Psoas muscle (tissue), 8 donors: Measurements from ENCODE around the gene MAP2K6. TPM values are rescaled to one million over a fixed set of nuclear protein-coding genes. Genes with fewer than 3 reads are reported as not detected.
A peak's percentile ranks its signal among the peaks of the same experiment; 100 is the strongest.

Experiments used
- ATAC-seq, 4 donors: fragments of 200-7000 bp; cut with Tn5 transposase; one replicate each; pipeline ENCODE4 v1.9.1; 2020; ENCODE audit warnings: moderate library complexity in 3 of 4, mild to moderate bottlenecking in 2 of 4
- DNase-seq, 2 donors: peaks; one replicate each; pipeline ENCODE4 v3.0.0-alpha.2; 2020
- H3K27ac ChIP-seq: fragments of 200-600 bp; one replicate; pipeline ENCODE4 v1.8.0; 2022
- H3K27me3 ChIP-seq, 3 donors: fragments of 200-600 bp in 1 of 3; one replicate each; pipeline versions ENCODE4 v1.6.1 to v1.8.0; 2013 to 2022; ENCODE audit warnings: low read length in 2 of 3, mild to moderate bottlenecking in 2 of 3, moderate library complexity in 1 of 3; ENCODE audit not compliant: insufficient read depth in 3 of 3
- H3K36me3 ChIP-seq, 2 donors: fragments of 200-600 bp in 1 of 2; one replicate each; pipeline versions ENCODE4 v1.6.1 to v1.8.0; 2013 to 2022; ENCODE audit warnings: low read depth in 1 of 2, mild to moderate bottlenecking in 1 of 2, moderate library complexity in 1 of 2; ENCODE audit not compliant: insufficient read depth in 1 of 2
- H3K4me1 ChIP-seq: fragments of 200-600 bp; one replicate; pipeline ENCODE4 v1.8.0; 2022
- H3K4me3 ChIP-seq: fragments of 200-600 bp; one replicate; pipeline ENCODE4 v1.8.0; 2022; ENCODE audit warnings: mild to moderate bottlenecking
- H3K9me3 ChIP-seq: fragments of 200-600 bp; one replicate; pipeline ENCODE4 v1.8.0; 2022
- WGBS, 3 donors: extraction: QIAGEN DNeasy Blood & Tissue Kit; methylation state at CpG; one replicate each; pipeline versions ENCODE4 v1.1.6 to v1.1.7; 2013; 5-methylcytosine and 5-hydroxymethylcytosine counted together
- intact Hi-C, 2 donors: fragments of 100-400 bp; cut with DNase I; formaldehyde crosslinking; loops; one replicate each; pipeline versions ENCODE4 v1.11.0 to v1.14.2; 2022
- polyA plus RNA-seq, 3 donors: library from polyadenylated mRNA; stranded (reverse); fragments of 200-250 nt; gene quantifications; one replicate each; pipeline ENCODE4 v1.2.3, GENCODE V29; 2013
- total RNA-seq, 4 donors: library from RNA; stranded (reverse); fragmentation: NEBNext Ultra II Directional in 2 of 4; extraction: Animal tissue kit (Norgen Biotek cat#: 25700) in 2 of 4; gene quantifications; one replicate each; pipeline versions ENCODE4 v1.2.1 to v1.2.4, GENCODE V29; 2021 to 2023
- TF ChIP-seq, protein P1 (sequence below): fragments of 200-600 bp; IDR thresholded peaks from one replicate; pipeline ENCODE4 v1.8.0; 2022; ENCODE audit warnings: antibody characterized with exemption
- donor health status: healthy with polysubstance abuse.
- donor health status: DM: no; HTN: no; CAD: no; lungs with moderate emphysema.
- donor health status: Bipolar disorder and iron deficiency.
- donor health status: healthy.
- donor health status: DM: yes; HTN: yes; CAD: no.
- donor health status: DM: no; HTN: no; CAD: no.
- donor health status: DM: no; HTN: no; CAD: no.
- donor health status: DM: yes; HTN: yes; CAD: no.

MAP2K6 gene
- total and polyA plus RNA-seq, 7 donors = 6.4 to 127 (median 50.0) TPM

DNA sequence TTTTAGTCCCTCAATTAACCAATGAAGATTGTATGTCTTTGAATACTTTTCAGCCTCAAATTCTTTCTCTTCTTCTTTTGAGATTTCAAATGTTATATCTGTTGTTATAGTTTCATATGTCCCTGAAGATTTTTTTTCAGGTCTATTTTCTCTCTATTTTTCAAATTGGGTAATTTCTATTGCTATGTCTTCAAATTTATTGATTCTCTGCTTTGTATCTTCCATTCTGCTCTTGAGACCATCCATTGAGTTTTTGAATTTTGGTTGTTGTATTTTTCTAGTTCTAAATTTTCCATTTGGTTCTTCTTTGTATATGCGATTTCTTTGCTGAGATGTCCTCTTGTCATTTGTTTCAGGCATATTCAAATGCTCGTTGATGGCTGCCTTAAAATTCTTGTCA, 26.7 kb downstream of the MAP2K6 start:
- H3K36me3 ChIP-seq = no peaks in the 10 kb centered on the region
- intact Hi-C loops = no loop called here
- no peaks in the 10 kb centered on the region for H3K9me3 ChIP-seq
- no peak for DNase-seq
- H3K4me3 ChIP-seq = no peak overlapping the region
- WGBS, 3 donors = 93 to 99% (median 96%) methylated on average over 2 of the region's 2 CpGs
- TF ChIP-seq, protein P1, sequence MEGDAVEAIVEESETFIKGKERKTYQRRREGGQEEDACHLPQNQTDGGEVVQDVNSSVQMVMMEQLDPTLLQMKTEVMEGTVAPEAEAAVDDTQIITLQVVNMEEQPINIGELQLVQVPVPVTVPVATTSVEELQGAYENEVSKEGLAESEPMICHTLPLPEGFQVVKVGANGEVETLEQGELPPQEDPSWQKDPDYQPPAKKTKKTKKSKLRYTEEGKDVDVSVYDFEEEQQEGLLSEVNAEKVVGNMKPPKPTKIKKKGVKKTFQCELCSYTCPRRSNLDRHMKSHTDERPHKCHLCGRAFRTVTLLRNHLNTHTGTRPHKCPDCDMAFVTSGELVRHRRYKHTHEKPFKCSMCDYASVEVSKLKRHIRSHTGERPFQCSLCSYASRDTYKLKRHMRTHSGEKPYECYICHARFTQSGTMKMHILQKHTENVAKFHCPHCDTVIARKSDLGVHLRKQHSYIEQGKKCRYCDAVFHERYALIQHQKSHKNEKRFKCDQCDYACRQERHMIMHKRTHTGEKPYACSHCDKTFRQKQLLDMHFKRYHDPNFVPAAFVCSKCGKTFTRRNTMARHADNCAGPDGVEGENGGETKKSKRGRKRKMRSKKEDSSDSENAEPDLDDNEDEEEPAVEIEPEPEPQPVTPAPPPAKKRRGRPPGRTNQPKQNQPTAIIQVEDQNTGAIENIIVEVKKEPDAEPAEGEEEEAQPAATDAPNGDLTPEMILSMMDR = no peak
- no peaks in the 10 kb centered on the region for H3K27me3 ChIP-seq
- H3K27ac ChIP-seq = no peak overlapping the region
- ATAC-seq = no peak
- H3K4me1 ChIP-seq = peaks cover 39% of the 10 kb centered on the region

DNA sequence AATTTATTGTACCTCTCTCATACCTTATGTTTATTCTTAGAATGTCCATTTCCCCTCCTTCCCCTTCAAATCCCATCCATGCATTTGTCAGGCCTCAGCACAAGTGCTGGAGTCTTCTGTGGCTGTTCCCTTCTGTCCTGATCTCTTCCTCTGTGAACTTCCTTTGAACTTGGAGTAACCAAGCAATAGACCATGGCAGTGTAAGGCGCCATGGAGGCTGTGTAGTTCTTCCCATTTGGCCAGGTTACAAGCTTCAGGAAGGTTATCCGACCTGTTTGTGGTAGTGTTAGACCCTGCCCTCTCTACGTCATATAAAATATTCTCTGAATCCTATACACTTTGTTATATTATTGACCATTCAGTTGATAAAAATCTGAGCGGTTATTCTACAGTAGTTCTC, 28.6 kb downstream of the MAP2K6 start:
- Histone ChIP-seq H3K4me1 (peaks cover 41% of the 10 kb centered on the region), H3K9me3 (no peaks in the 10 kb centered on the region), H3K27ac (peak overlapping the region; percentile 2), H3K4me3 (no peak overlapping the region), H3K27me3 (no peaks in the 10 kb centered on the region), H3K36me3 (no peaks in the 10 kb centered on the region)
- intact Hi-C loops = no loop called here
- no peak for DNase-seq
- no peak for ATAC-seq
- WGBS, 3 donors = 82 to 94% (median 93%) methylated on average over 4 of the region's 4 CpGs
- TF ChIP-seq, protein P1 = no peak

DNA sequence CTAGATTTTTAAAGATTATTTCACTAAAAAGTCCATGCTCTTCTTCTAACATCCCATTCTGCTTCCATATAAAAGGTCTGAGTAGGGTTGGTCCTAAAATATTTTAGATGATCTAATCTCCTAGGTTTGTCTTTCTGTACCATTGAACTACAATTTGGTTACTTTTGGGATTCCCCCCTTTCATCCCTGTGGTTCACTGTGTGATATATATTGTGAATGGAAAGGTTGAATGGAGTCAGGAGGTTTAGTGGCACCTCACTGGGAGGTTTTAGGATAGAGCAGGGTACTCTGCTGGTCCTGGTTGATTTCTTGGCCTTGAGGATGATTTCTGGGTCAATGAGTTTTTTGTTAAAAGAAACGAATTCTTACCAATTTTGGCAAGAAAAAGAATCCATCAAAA, 29.5 kb downstream of the MAP2K6 start:
- intact Hi-C loops = no loop called here
- Histone ChIP-seq H3K27me3 (no peaks in the 10 kb centered on the region), H3K27ac (no peak overlapping the region), H3K9me3 (no peaks in the 10 kb centered on the region), H3K4me1 (peaks cover 38% of the 10 kb centered on the region), H3K36me3 (no peaks in the 10 kb centered on the region), H3K4me3 (no peak overlapping the region)
- 25 to 54% (median 35%) methylated on average over 1 of the region's 1 CpG for WGBS, 3 donors
- ATAC-seq (no peak), DNase-seq (no peak)
- TF ChIP-seq, protein P1 = no peak

DNA sequence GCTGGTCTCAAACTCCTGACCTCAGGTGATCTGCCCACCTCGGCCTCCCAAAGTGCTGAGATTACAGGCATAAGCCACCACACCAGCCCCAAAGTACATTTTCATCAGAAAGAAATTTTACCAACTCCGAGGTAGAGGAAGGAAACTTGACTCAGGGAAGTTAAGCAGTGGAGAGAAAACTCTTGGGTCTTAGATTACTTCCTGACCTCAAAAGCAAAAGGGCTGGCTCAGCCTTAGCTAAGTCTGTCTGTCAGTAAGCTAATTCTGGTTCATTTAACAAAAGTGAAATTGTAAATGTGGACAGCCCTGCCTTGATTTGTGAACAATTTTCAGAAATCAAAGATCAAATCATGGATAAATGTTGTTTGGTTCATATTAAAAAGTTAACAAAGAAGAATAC, 30.6 kb downstream of the MAP2K6 start:
- no peak overlapping the region for H3K4me3 ChIP-seq
- 25 to 50% (median 30%) methylated on average over 2 of the region's 2 CpGs for WGBS, 3 donors
- intact Hi-C loops = loop anchor here in 1 of 2 donors (5.0 kb wide), 1 partner anchor 57 kb away; no protein-coding TSS in a partner anchor
- no peaks in the 10 kb centered on the region for H3K9me3 ChIP-seq
- peak overlapping the region; percentile 66 for H3K27ac ChIP-seq
- DNase-seq (no peak), ATAC-seq (peak in 3 of 4 donors; percentile 48 to 68 (median 63))
- TF ChIP-seq, protein P1 = no peak
- H3K4me1 ChIP-seq = peaks cover 38% of the 10 kb centered on the region
- H3K36me3 ChIP-seq = no peaks in the 10 kb centered on the region
- H3K27me3 ChIP-seq = no peaks in the 10 kb centered on the region

DNA sequence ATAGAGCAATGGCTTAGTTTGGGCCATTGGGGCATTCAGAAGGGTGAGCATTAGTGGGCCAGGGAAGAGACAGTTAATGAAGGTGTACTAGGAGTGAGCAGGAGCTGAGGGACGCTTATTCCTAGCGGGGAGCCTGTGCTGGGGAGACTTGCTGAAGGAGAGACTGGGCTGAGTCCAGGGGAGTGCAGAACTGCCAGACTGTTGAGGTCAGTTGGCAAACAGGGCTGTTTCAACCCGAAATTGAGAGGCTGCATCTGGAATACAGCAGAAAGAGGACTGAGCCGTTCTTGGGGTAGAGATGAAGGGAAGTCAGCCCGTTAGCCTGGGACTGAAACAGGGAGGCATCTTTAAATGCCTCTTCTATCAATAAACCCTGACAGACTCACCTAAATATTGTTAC, 33.2 kb downstream of the MAP2K6 start:
- peak; percentile 19 to 40 (median 25) for ATAC-seq
- Histone ChIP-seq H3K4me3 (peak overlapping the region; percentile 58), H3K27ac (peak overlapping the region; percentile 72), H3K4me1 (peaks cover 40% of the 10 kb centered on the region), H3K36me3 (no peaks in the 10 kb centered on the region), H3K9me3 (no peaks in the 10 kb centered on the region), H3K27me3 (no peaks in the 10 kb centered on the region)
- TF ChIP-seq, protein P1 = no peak
- 16 to 64% (median 29%) methylated on average over 5 of the region's 5 CpGs for WGBS, 3 donors
- DNase-seq = peak in 1 of 2 donors; percentile 59
- intact Hi-C loops = loop anchor here in 1 of 2 donors (5.0 kb wide), 1 partner anchor 55 kb away; no protein-coding TSS in a partner anchor
